22Rv1 (cell line): ENCODE data around the gene DENND1A.

Source experiments
- H3K27ac ChIP-seq: fragments of 450-650 bp; 2 replicates; pipeline ENCODE4 v1.5.1; 2017
- CTCF ChIP-seq: fragments of 450-650 bp; IDR thresholded peaks from 2 replicates; pipeline ENCODE4 v1.5.1; 2017; ENCODE audit warnings: mild to moderate bottlenecking
- ZFX ChIP-seq: fragments of 450-650 bp; IDR thresholded peaks from 2 replicates; pipeline ENCODE4 v1.6.1; 2017; ENCODE audit warnings: antibody characterized with exemption, borderline replicate concordance

The DENND1A gene

GRCh38 chr9:123418506-123418905, 511.4 kb downstream of the DENND1A start:
- H3K27ac ChIP-seq: no peak overlapping the region

GRCh38 chr9:123418052-123418430, 511.9 kb downstream of the DENND1A start:
- TF ChIP-seq ZFX (no peak), CTCF (no peak)
- H3K27ac ChIP-seq: no peak overlapping the region

More at GRCh38 chr9:123418506-123418905, 511.4 kb downstream of the DENND1A start:
- TF ChIP-seq CTCF (no peak), ZFX (no peak)

- TF ChIP-seq CTCF: peak; percentile 10; the same call in 1 of the 2 replicates
- no peak for TF ChIP-seq ZFX
- H3K27ac ChIP-seq: no peak overlapping the region
These were observed 512.5 kb downstream of the DENND1A start for GRCh38 chr9:123417289-123418051.

GRCh38 chr9:123416176-123416575, 513.8 kb downstream of the DENND1A start:
- no peak for TF ChIP-seq ZFX

GRCh38 chr9:123414936-123415930, 514.7 kb downstream of the DENND1A start:
- TF ChIP-seq CTCF: no peak
- TF ChIP-seq ZFX: no peak
- no peak overlapping the region for H3K27ac ChIP-seq

More at GRCh38 chr9:123416176-123416575, 513.8 kb downstream of the DENND1A start:
- no peak overlapping the region for H3K27ac ChIP-seq

- no peak overlapping the region for H3K27ac ChIP-seq
These were observed 515.7 kb downstream of the DENND1A start for GRCh38 chr9:123414204-123414603.

More at GRCh38 chr9:123414204-123414603, 515.7 kb downstream of the DENND1A start:
- TF ChIP-seq ZFX (no peak), CTCF (no peak)
